HG03469 (cell line): ENCODE data around the gene SMARCA2.

Source experiments
- ATAC-seq: cut with Tn5 transposase; IDR thresholded peaks from one replicate; pipeline ENCODE4 v1.9.1; 2021; ENCODE audit warnings: mild to moderate bottlenecking, moderate library complexity, moderate number of reproducible peaks; ENCODE audit not compliant: unreplicated experiment

SMARCA2 gene

DNA sequence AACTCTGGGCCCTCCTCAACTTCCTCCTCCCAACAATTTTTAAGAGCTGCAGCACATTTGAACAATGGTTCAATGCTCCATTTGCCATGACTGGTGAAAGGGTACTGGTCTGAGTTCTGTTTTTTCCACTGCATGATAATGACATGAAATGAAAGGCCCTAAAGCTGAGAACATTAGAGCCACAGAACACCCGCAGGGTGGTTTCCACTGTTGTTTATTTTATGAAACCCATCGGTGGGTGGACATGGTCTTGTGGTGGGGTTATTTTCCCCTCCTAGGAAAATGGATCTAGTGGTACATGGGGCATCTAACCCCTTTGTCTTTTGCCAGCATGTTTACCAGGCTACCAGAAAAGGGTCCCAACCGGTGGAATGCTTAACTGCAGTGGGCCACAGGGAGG lies 71.8 kb downstream of the SMARCA2 start:
- ATAC-seq, result no peak

DNA sequence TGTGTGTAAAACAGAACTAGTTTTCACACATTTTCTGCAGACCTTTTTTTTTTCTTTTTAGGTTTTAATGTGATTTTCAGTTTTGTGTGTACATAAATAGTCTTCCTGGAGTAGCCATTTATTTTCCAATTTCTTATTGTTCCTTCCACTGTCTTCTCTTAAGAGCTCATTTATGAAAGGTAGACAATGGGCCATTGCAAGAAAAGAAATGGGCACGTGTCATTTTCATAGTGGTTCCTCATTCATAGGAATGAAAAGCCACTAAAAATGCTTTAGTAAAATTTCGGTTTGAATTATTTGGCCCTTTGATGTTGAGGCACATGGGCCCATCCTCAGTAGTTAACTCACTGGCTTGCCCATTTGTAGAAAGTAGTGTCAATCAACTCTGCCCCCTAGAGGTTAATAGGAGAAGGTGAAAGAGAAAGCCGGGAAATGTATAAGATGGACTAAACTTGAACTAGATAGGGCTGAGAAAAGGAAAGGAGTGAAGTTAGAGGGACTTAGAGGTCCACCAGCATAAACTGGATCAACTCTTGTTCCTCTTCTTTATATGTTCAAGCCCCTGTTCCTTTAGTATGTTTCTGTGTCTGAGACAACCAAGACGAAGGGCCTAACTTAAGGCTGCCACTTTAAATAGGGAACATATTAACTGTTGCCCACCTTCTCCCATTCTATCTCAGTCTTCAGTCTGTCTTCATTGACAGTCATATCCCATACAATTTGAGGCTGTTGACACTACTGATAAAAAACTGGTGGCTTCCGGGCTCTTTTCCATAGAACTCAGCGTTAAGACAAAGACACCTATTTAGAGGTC lies 72.6 kb downstream of the SMARCA2 start:
- ATAC-seq, result peak; percentile 53

DNA sequence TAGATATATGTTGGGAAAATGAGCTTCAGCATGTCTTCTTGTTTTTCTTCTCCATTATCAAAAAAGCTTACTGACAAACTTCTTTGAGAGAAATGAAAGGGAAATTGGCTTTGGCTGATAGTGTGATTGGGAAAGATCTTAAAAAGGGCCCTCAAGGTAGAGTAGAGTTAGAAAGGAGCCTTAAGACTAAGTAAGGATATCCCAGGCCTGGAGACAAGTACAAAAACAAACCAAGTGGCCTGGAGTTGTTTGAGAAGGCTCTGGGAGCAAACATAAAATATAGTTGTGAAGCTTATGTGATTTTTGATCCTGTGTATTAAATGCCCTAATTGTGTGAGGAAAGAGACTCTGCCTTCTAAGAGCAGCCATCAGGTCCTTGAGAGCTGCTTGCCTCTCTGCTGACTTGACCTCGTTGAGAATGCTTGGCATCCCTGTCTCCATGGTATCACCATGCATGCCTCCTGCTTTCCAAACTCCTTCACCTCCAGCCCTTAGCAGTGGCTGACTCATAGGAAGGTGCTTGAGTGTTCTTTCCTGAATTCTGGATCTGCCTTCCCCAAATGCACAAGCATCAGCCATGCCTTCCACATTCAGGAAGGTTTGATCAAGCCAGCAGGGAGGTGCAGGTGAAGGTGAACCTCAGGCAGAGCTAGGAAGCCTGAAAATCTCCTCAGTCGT lies 78.9 kb downstream of the SMARCA2 start:
- no peak for ATAC-seq

DNA sequence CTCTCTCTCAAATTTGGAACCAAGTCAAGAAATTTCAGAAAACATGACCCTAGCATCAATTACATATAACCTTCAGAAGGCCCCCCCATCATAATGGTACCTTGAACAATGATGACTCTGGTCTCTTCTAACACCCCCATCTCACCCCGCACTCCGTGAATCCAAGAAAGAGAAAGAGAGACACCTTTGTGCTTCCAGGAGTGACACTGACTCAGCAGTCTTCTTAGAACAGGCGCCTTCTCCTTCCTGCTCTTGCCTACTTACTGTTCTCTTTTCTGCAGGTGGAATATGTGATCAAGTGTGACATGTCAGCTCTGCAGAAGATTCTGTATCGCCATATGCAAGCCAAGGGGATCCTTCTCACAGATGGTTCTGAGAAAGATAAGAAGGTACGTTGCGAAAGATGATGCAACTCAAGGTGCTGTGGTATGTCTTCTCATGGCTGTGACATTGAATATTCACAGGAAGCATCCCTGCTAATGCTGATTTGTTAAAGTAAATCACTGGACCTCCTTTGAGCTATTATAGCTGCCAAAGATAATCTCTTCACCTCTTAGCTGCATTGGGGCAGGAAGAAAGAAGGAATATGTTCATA lies 81.3 kb downstream of the SMARCA2 start:
- no peak for ATAC-seq

DNA sequence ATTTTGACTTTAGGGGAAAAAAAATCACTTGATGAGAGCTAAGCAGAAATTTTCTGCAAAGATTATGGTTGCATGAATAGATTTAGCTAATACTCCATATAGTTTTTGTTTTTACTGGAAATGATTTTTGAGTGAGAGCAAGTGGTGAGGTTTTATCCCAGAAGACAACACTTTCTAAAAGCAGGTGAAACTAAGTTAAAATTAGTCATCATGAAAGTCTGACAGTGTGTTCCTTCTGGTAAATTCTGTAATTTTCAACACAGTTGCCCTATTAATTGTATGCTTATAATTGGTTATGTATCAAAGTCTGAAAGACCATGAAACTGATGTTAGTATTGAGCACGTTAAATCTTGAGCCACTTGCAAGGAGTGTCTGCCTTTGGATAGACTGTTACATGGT lies 91.5 kb downstream of the SMARCA2 start:
- no peak for ATAC-seq

DNA sequence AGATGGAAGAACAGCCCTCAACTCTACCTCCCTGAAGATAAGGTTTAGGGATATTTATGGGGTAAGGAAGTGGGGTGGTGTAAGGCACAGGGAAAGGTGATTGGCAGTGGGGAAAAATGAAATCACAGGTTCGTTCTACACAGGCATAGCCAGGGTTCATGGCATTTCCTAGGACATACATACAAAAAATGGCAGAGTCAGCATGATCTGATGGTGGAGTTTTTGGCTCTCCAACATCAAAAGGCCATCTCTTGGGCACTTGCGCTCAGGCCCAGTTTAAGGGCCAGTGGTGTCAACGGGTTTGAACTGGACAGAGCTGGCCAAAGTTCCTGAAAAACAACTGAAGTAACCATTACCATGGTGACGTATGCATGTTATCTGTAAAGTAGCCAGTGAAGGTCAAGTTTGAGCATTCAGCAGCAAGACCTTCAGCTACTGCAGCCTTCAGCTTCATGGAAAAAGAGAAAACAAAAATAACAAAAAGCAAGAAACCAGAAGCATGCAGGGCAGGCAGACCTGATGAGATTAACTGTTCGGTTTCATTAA lies 92.8 kb downstream of the SMARCA2 start:
- ATAC-seq, result no peak

DNA sequence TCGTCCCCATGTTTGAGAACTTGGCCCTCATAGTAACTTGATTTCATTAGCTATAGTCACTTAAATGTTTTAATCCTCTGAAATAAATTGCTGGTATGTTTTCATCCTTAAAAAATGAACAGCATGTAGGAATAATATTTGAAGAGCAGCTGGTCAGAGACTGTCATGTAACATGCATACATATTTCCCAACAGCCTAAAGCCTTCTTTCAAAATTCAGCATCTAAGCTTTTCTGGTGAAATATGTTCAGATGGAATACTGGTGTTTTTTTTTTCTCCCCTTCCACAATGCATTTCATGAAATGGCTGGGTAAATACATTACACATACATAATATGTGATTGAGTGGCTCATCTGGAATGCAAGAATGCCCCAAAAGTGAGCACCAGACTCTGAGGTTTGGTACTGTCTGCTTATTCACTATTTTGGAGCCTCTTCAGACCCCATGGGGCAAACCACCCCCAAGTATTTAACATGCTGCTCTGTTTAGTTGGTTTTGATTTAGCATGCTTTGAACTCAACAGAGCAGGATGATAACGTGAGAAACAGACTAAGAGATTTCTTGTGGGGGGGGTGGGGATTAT lies 94.0 kb downstream of the SMARCA2 start:
- no peak for ATAC-seq

DNA sequence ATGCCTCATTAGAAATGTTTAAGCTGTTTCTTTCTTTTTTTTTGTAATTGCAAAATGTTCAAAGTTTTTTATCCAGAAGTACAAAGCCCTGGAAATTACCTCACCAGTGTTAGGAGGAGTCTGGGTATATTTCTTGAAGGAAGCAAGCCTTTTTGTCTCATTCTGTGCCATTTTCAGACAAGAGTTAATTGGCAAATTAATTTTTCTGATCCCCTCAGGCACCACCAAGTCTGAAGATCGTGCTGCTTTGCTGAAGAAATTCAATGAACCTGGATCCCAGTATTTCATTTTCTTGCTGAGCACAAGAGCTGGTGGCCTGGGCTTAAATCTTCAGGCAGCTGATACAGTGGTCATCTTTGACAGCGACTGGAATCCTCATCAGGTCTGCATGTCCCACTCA lies 94.9 kb downstream of the SMARCA2 start:
- ATAC-seq, result no peak

DNA sequence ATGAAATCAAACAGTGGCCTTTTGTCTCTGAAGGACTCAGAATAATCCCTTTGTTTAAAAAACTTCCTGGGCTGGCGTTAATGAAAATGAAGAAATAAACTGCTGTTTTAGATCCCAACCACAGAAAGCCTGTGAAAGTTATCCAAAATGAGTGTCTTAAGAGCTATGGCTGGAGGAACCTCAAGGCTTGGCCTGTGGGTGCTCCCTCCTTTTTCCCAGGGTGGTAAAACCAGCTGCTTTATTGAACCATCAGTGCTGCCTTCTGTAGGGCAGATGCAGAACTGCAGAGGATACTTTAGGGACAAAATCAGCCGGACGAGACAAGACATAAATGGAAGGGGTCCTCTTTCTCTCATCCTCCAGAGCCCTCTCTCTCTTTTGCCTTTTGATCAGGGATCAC lies 100.9 kb downstream of the SMARCA2 start:
- no peak for ATAC-seq

DNA sequence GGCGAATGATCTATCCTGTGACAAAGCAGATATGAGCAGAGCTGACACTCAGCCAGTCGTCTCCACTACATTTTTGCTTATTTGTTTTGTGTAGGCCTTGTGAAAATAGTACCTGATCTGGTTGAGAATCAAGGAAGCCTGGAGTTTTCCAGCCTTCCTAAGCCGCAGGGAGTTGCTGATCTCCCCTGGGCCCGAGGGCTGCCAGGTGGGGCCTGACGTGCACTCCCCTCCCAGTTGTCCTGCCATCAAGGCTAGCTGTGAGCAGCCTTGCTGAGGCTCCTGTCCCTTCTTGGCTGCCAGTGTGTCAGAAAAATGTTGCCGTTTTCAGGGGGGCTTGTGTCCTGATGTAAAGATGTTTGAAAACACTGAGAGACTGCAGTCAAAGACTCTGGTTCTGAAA lies 102.4 kb downstream of the SMARCA2 start:
- ATAC-seq, result no peak

DNA sequence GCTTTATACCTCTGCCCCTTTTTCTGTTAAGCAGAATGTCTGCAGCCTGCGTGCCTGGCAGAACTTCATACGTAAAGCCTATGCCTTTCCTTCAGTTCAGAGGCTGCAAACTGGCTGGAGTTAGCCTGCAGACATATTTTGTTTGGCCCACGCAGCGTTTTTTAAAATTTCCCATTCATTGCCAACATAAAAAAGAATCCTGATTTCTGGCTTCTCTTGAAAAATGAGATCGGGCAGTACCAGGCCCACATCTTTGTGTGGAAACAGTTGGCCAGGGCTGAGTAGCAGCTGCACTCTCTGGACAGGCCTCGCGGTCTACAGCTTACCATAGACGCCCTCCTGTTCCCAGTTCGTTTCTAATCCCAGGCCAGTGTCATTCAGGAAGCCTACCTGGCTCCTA lies 104.4 kb downstream of the SMARCA2 start:
- no peak for ATAC-seq

DNA sequence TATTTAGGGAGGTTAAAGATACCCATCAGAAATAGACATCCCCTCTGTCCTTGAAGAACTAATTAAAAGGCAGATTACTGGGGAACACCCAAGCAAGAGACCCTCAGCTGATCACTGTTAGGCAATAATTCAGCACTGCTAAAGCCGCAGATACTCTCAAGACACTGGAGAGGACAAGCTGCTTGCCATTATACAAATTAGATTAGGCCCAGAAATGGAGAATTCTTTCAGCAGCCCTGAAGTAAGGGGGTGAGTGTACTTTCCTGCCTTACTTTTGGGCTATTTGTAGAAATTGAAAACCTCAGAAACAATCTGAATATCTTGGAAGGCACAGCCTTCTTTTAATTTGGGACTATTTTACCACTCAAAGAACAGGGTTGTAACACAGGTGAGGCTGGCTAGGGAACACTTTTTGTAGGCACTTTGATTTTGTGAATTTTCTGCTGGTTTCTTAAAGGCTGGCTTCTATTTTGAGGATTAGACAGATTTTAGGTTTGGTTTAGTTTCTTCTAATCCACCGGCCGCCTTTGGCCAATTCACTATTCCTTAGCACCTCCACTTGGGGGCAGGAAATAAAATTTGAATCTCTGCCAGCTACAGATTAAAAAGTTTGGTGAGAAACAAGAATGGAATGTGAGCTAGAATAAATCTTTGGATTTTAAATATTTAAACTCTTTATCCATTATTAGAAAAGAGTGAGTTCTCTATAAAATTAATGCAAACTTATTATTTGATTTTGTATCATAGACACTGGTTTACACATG lies 106.0 kb downstream of the SMARCA2 start:
- no peak for ATAC-seq

DNA sequence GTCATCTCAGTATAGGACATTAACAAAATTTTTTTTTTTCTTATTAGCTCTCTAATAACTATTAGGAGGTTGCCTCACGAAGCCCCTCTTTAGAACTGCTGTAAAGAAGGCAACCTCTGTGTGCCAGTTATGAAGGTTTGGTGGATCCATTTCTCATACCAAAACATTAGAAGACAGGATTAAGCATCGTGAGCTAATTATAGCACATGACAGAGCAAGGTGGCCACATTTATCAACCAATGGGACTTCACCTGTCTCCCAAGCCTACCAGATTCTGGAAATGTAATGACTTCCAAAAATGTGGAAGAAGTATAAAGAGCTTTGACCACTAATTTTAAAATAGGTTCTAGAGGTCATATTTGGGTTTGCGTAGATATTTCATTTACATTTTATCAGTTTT lies 107.2 kb downstream of the SMARCA2 start:
- ATAC-seq, result no peak

DNA sequence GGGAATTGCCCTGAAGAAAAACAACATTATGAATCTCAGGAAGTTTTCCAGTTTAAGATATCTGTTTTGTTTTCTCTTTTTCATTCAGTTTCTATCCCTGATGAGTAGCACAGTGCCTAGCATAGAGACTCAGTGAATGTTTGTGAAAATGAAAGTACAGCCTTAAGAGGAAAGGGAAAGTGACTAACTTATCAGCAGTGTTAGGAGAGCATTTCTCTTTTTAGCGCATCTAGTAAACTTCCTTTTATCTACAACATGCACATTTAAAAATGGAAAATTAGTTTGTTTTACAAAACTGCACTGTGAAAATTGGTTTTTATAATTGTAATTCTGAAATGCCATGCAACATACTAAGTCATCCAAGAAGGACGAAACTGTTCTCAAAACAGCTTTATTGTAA lies 110.8 kb downstream of the SMARCA2 start:
- peak; percentile 96 for ATAC-seq

DNA sequence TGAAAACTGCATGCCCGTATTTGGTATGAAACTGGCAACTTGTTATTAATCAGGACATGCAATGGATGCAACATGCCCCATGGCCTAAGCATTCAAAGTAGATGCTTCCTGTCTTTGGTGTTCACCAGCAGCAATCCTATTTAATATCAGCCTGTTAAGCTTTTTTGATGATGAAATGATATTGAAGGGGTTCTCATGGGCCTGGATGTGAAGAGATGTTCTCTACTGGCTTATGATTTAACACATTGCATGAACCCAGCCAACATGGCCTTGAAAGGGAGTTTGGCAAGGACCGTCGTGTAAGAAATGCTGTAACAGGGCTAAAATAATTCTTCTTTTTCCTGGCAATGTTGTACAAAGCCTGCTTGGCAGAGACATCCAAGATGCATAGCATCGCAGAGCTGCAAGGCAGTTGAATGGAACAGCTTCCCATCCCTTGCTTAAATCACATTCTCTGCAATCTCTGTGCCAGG lies 111.2 kb downstream of the SMARCA2 start:
- ATAC-seq, result no peak

DNA sequence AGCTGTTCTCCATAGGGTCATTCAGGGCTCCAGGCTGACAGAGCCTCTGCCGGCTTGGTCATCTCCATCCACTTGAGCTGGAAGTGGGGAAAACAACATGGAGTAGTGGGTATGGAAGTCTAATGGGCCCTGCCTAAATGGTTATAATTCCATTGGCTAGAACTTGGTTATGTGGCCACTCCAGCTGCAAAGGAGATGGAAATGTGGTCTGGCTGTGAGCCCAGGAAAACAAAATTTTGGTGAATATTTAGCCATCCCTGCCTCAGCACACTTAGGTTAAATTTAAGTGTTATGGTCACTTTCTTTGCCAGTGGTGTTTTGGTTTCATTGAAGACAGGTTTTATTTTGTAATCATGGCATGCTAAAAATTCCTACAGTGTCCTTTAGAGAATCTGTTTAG lies 112.3 kb downstream of the SMARCA2 start:
- no peak for ATAC-seq

DNA sequence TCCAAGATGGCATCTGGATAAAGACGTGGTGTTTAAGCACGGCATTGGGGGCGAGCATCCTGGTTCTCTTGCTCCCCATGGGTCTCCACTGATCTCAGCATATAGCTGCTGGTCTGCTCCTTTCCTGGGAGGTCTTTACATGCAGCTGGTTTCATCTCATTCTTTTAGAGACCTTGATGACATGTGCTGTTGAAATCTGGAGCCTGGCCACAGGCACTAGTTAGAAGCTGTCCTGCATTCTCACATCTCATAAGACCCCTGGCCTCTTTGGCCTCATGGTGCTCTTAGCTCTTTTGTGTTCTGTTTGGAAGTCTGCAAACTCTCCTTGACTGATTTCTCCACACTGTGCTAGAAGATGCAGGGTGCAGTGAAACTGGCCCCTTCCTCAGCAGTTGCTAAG lies 113.0 kb downstream of the SMARCA2 start:
- ATAC-seq, result no peak

DNA sequence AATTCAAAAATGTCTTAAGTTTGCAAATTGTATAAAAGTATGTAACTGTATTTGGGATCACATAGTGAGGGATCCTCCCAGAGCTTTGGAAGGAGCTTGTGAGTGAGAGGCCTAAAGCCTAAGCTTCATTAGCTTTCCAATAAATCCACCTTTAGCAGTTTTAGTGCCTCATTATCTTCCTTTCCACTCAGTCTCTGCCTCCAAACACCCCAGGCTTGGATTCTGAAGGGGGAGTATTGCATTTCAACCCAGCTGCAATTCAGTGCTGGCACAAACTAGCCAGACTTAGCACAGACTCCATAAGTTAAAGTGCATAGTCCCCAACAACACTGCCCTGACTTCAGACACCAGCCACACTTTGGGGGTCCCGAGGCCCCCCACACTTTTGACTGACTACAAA lies 113.5 kb downstream of the SMARCA2 start:
- no peak for ATAC-seq

DNA sequence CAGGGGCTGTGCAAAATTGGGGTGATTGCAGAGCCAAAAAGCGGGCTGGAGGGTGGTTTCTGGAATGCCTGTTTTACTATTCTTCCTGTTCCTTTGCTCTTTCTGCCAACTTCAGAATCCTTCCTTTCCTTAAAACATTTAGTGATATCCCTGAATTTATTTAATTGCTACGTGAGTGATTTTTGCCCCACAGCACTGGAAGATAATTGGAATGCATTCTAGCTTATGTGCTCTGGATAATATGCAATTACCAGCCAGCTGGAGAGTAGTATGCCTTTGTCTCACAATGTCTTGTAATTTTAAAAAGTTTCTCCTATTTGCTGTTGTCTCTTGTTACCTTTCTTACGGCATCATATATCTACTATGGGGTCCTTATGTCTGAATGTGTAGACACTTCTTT lies 115.8 kb downstream of the SMARCA2 start:
- ATAC-seq, result no peak

DNA sequence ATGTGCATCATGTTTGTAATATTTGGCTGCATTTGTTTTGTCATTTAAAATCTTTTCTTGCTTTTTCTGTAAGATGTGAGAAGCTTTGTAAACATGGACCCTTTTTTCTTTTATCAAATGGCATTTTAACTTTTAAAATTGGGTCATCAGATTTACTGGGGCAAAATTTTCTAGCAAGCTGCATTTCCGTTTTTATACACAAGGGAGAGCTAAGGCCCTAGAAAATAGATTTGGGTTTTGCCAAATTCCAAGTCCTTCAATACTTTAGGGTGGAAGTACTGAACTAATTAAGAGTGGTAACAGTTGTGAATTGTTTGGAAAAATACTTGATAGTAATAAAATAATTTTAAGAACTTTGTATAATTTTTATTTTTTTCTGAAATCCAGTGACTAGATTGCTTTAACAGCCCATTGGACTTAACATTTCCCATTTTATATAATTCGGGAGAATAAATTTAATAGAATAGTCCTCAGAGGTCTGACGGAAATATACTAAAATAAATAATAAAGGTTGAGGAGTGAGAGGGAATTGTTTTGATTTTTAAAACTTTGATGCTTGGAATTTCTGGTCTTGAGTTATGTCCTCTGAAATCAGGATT lies 117.4 kb downstream of the SMARCA2 start:
- ATAC-seq, result no peak
